Measurements from ENCODE around the gene TMIE.

DNA sequence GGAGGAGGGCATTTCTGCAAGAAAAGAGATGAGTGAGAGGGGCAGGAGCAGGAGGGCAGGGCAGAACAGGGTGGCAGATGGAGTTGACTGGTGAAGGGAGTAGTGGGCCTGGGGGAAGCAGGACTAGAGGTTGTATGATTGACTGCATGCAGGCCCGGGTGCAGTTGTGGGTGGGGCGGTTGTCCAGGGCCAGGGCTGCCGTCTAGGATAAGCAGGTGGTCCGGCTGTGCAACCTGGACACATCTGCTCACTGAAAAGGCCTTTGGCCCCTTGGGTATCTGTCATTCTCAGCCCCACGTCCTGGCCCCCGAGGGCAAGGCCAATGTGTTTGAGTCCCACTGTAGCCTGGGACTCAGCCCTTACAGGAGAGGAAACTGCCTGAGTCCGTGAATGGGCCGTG lies 33.1 kb upstream of the TMIE start:
- no peak for TF ChIP-seq CTCF (IDR thresholded peaks at IDR 0.05)
- TF ChIP-seq POLR2A (IDR thresholded peaks at IDR 0.05) = no peak
